ENCODE data around the gene GNAT2.

The GNAT2 gene

DNA sequence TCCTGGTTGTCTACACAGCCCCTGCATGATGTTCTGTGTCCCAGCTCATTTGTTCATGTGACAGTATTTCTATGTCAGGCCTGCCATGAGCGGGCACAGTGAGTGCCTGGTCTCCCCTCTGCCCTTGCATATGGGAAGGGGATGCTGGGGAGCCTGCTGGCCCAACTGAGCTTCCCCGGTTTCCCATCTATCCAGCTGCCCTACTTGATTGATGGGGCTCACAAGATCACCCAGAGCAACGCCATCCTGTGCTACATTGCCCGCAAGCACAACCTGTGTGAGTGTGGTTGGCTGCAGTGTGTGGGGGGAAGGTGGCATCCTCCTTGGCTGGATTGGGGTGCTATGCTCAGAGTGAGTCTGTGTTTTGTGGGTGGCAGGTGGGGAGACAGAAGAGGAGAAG, 38.0 kb upstream of the GNAT2 start:
- peaks cover 13% of the 10 kb centered on the region for H3K4me1 ChIP-seq (ENCODE audit: insufficient read depth, low read length, severe bottlenecking)
- H3F3A ChIP-seq (ENCODE audit: insufficient read depth, low read length) = no peaks in the 10 kb centered on the region
- no peaks in the 10 kb centered on the region for H4K20me1 ChIP-seq (ENCODE audit: insufficient read depth, low read length)
- H3K27ac ChIP-seq (ENCODE audit: low read depth, low read length, poor library complexity, severe bottlenecking) = no peak overlapping the region
- no peak overlapping the region for H3K4me3 ChIP-seq (ENCODE audit: low read depth, low read length, poor library complexity, severe bottlenecking)
- no peaks in the 10 kb centered on the region for H3K9me3 ChIP-seq (ENCODE audit: low read length)
- no peaks in the 10 kb centered on the region for H3K9me2 ChIP-seq (ENCODE audit: low read depth, low read length)
- H2AFZ ChIP-seq (ENCODE audit: low read length) = no peak overlapping the region
- H3K9ac ChIP-seq (ENCODE audit: low read length) = no peak overlapping the region
- no peak overlapping the region for H3K4me2 ChIP-seq (ENCODE audit: low read length)
- no peak for TF ChIP-seq EZH2 (IDR thresholded peaks at IDR 0.05; ENCODE audit: borderline replicate concordance, low read length)
- TF ChIP-seq, protein P1, sequence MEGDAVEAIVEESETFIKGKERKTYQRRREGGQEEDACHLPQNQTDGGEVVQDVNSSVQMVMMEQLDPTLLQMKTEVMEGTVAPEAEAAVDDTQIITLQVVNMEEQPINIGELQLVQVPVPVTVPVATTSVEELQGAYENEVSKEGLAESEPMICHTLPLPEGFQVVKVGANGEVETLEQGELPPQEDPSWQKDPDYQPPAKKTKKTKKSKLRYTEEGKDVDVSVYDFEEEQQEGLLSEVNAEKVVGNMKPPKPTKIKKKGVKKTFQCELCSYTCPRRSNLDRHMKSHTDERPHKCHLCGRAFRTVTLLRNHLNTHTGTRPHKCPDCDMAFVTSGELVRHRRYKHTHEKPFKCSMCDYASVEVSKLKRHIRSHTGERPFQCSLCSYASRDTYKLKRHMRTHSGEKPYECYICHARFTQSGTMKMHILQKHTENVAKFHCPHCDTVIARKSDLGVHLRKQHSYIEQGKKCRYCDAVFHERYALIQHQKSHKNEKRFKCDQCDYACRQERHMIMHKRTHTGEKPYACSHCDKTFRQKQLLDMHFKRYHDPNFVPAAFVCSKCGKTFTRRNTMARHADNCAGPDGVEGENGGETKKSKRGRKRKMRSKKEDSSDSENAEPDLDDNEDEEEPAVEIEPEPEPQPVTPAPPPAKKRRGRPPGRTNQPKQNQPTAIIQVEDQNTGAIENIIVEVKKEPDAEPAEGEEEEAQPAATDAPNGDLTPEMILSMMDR (IDR thresholded peaks at IDR 0.05; ENCODE audit: low read length) = no peak
- H3K27me3 ChIP-seq (ENCODE audit: insufficient read depth, low read length) = peaks cover 8% of the 10 kb centered on the region; the same call in 1 of the 2 replicates
- H3K79me2 ChIP-seq (ENCODE audit: insufficient read depth, low read length) = no peaks in the 10 kb centered on the region
- no peaks in the 10 kb centered on the region for H3K36me3 ChIP-seq (ENCODE audit: insufficient read depth, low read length)

DNA sequence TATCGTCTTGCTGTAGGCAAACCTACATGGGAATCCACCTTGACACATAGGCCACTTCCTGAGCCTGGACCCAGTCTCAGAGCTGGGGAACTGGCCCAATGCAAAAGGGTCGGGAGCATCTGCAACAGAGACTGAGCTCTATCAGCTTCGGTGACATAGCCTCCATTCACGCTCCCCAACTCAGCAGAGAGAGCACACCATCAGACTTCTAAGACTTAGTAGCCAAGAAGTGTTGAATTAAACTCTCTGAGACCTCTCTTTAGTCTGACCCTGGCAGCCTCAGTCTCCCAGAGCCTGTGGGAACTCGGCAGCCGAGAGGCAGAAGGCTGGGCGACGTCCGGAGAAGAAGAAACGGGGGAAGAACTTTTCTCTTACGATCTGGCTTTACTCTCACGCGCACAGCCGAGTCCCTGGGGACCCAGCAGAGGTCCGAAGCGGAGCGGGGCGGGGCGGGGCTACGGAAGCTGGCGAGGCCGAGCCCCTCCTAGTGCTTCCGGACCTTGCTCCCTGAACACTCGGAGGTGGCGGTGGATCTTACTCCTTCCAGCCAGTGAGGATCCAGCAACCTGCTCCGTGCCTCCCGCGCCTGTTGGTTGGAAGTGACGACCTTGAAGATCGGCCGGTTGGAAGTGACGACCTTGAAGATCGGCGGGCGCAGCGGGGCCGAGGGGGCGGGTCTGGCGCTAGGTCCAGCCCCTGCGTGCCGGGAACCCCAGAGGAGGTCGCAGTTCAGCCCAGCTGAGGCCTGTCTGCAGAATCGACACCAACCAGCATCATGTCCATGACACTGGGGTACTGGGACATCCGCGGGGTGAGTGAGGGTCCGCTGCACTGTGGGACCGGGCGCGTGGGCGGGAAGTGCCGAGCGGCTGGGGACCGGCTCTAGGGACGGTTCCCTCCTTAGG, 36.5 kb upstream of the GNAT2 start, which contains the start of gene GSTM4:
Gene GSTM4 (plus strand): TSS at position 485 of the 905 bp plus-strand sequence. CDS start 291 bp downstream, at position 776.
- Histone ChIP-seq H3K4me1 (ENCODE audit: insufficient read depth, low read length, severe bottlenecking) (peaks cover 13% of the 10 kb centered on the region), H3K4me2 (ENCODE audit: low read length) (peak within 1 kb of the TSS; percentile 77), H3K79me2 (ENCODE audit: insufficient read depth, low read length) (no peaks in the 10 kb centered on the region), H3K27ac (ENCODE audit: low read depth, low read length, poor library complexity, severe bottlenecking) (no peak within 1 kb of the TSS), H3K27me3 (ENCODE audit: insufficient read depth, low read length) (0 out of 2 replicates have a peak, but pooled peaks cover 8% of the 10 kb centered on the region), H2AFZ (ENCODE audit: low read length) (0 out of 2 replicates have a peak within 1 kb of the TSS, but pooled peaks have one; percentile 4), H3K9ac (ENCODE audit: low read length) (peak within 1 kb of the TSS; percentile 66), H4K20me1 (ENCODE audit: insufficient read depth, low read length) (no peaks in the 10 kb centered on the region), H3K9me3 (ENCODE audit: low read length) (no peaks in the 10 kb centered on the region), H3F3A (ENCODE audit: insufficient read depth, low read length) (no peaks in the 10 kb centered on the region), H3K9me2 (ENCODE audit: low read depth, low read length) (no peaks in the 10 kb centered on the region), H3K4me3 (ENCODE audit: low read depth, low read length, poor library complexity, severe bottlenecking) (peak within 1 kb of the TSS; percentile 68), H3K36me3 (ENCODE audit: insufficient read depth, low read length) (no peaks in the 10 kb centered on the region)
- TF ChIP-seq EZH2 (IDR thresholded peaks at IDR 0.05; ENCODE audit: borderline replicate concordance, low read length) = no peak
- TF ChIP-seq, protein P1 (IDR thresholded peaks at IDR 0.05; ENCODE audit: low read length) = peak; percentile 9; the same call in 1 of the 2 replicates

DNA sequence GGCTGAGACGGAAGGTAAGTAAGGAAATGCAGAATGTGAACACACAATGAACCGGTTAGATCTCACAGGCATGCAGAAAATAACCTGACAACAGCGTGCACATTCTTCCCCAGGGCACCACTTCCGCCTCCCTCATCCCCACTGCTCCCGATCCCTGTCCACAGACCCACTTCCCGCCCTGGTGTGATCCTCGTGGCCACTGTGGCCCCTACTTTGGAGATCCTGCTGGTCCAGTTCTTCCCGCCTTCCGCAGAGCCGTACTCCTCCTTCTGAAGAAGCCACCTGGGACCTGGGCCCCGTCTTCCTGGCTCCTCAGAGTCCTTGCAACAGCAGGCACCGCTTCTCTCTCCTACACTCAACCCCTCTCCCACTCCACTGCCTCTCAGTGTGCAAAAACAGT, 35.1 kb upstream of the GNAT2 start:
- H3K4me3 ChIP-seq (ENCODE audit: low read depth, low read length, poor library complexity, severe bottlenecking) = no peak overlapping the region
- H4K20me1 ChIP-seq (ENCODE audit: insufficient read depth, low read length) = no peaks in the 10 kb centered on the region
- H3K27ac ChIP-seq (ENCODE audit: low read depth, low read length, poor library complexity, severe bottlenecking) = no peak overlapping the region
- H3K4me1 ChIP-seq (ENCODE audit: insufficient read depth, low read length, severe bottlenecking) = peaks cover 16% of the 10 kb centered on the region
- no peaks in the 10 kb centered on the region for H3K36me3 ChIP-seq (ENCODE audit: insufficient read depth, low read length)
- no peaks in the 10 kb centered on the region for H3K9me2 ChIP-seq (ENCODE audit: low read depth, low read length)
- TF ChIP-seq EZH2 (IDR thresholded peaks at IDR 0.05; ENCODE audit: borderline replicate concordance, low read length) = no peak
- TF ChIP-seq, protein P1 (IDR thresholded peaks at IDR 0.05; ENCODE audit: low read length) = no peak
- H3F3A ChIP-seq (ENCODE audit: insufficient read depth, low read length) = 0 out of 2 replicates have a peak, but pooled peaks cover 3% of the 10 kb centered on the region
- H3K27me3 ChIP-seq (ENCODE audit: insufficient read depth, low read length) = 0 out of 2 replicates have a peak, but pooled peaks cover 8% of the 10 kb centered on the region
- H3K79me2 ChIP-seq (ENCODE audit: insufficient read depth, low read length) = no peaks in the 10 kb centered on the region
- no peak overlapping the region for H3K9ac ChIP-seq (ENCODE audit: low read length)
- H3K9me3 ChIP-seq (ENCODE audit: low read length) = no peaks in the 10 kb centered on the region
- no peak overlapping the region for H3K4me2 ChIP-seq (ENCODE audit: low read length)
- no peak overlapping the region for H2AFZ ChIP-seq (ENCODE audit: low read length)
